Measurements from ENCODE around the gene TNFRSF13B. TPM values are rescaled to one million over a fixed set of nuclear protein-coding genes. Genes with fewer than 3 reads are reported as not detected.

The TNFRSF13B gene
- total and polyA plus RNA-seq, 2 donors (not counting 3 experiments of a cell fraction or from before 2014, with no cell fraction given) = not detected

GRCh38 chr17:16953841-16954240 is 18.1 kb downstream of the TNFRSF13B start:
- no peak overlapping the region for H3K27ac ChIP-seq (ENCODE audit: insufficient read depth, low read depth, low read length)
- DNase-seq (ENCODE audit: low read depth, low spot score) = no peak
- H3K36me3 ChIP-seq (ENCODE audit: control insufficient read depth in 2 of 2, extremely low read depth in 1 of 2, insufficient read depth in 2 of 2, low read length in 2 of 2) = no peaks in the 10 kb centered on the region
- no peaks in the 10 kb centered on the region for H3K79me2 ChIP-seq (ENCODE audit: control insufficient read depth, insufficient read depth, low read length)
- no peaks in the 10 kb centered on the region for H3K4me1 ChIP-seq (ENCODE audit: control insufficient read depth, extremely low read depth, insufficient read depth, low read length)
- TF ChIP-seq POLR2AphosphoS5 (IDR thresholded peaks at IDR 0.05; ENCODE audit: insufficient read depth, low read depth, low read length) (no peak), GATA2 (IDR thresholded peaks at IDR 0.05; ENCODE audit: insufficient read depth, insufficient read length, low read depth, low read length) (no peak), FOS (IDR thresholded peaks at IDR 0.05; ENCODE audit: borderline replicate concordance, insufficient read depth, low read length) (no peak)
- H4K20me1 ChIP-seq (replicated peaks; ENCODE audit: control insufficient read depth, extremely low read depth, insufficient read depth, low read length) = no peaks in the 10 kb centered on the region
- ChIA-PET CTCF (no interaction called here), POLR2A (no interaction called here)
- no TSS peak for BruUV-seq (replicated peaks)
- H2AFZ ChIP-seq (ENCODE audit: low read depth, low read length) = no peak overlapping the region
- H3K27me3 ChIP-seq (ENCODE audit: control insufficient read depth in 2 of 2, insufficient read depth in 2 of 2, low read length in 2 of 2) = peaks cover 0 to 12% of the 10 kb centered on the region in 2 experiments
- FAIRE-seq = no peak
- H3K9me3 ChIP-seq (replicated peaks; ENCODE audit: control insufficient read depth, insufficient read depth, low read length) = no peaks in the 10 kb centered on the region
- no peak overlapping the region for H3K9ac ChIP-seq (replicated peaks; ENCODE audit: extremely low read depth, insufficient read depth, low read length)
- H3K9me1 ChIP-seq (replicated peaks; ENCODE audit: control insufficient read depth, extremely low read depth, insufficient read depth, low read length) = no peaks in the 10 kb centered on the region
- H3K4me3 ChIP-seq (replicated peaks in 1 of 3; ENCODE audit: insufficient read depth in 1 of 3, low read depth in 1 of 3, low read length in 3 of 3) = no peak overlapping the region
- dilution Hi-C loops (cut with MboI; ENCODE audit: extremely low pct_ligation_motif_present, low sequenced_read_pairs) = no loop called here
- H3K4me2 ChIP-seq (ENCODE audit: insufficient read depth, low read length) = no peak overlapping the region
- intact Hi-C loops (cut with micrococcal nuclease) = no loop called here

- Histone ChIP-seq H3K9me3 (replicated peaks; ENCODE audit: control insufficient read depth, insufficient read depth, low read length) (peaks cover 5% of the 10 kb centered on the region), H3K9ac (replicated peaks; ENCODE audit: extremely low read depth, insufficient read depth, low read length) (no peak overlapping the region), H3K4me3 (replicated peaks in 1 of 3; ENCODE audit: insufficient read depth in 1 of 3, low read depth in 1 of 3, low read length in 3 of 3) (no peak overlapping the region), H2AFZ (ENCODE audit: low read depth, low read length) (no peak overlapping the region), H3K27me3 (ENCODE audit: control insufficient read depth in 2 of 2, insufficient read depth in 2 of 2, low read length in 2 of 2) (peaks cover 0 to 9% of the 10 kb centered on the region in 2 experiments), H3K36me3 (ENCODE audit: control insufficient read depth in 2 of 2, extremely low read depth in 1 of 2, insufficient read depth in 2 of 2, low read length in 2 of 2) (no peaks in the 10 kb centered on the region), H3K27ac (ENCODE audit: insufficient read depth, low read depth, low read length) (no peak overlapping the region), H3K79me2 (ENCODE audit: control insufficient read depth, insufficient read depth, low read length) (no peaks in the 10 kb centered on the region), H4K20me1 (replicated peaks; ENCODE audit: control insufficient read depth, extremely low read depth, insufficient read depth, low read length) (no peaks in the 10 kb centered on the region), H3K4me2 (ENCODE audit: insufficient read depth, low read length) (no peak overlapping the region), H3K4me1 (ENCODE audit: control insufficient read depth, extremely low read depth, insufficient read depth, low read length) (no peaks in the 10 kb centered on the region), H3K9me1 (replicated peaks; ENCODE audit: control insufficient read depth, extremely low read depth, insufficient read depth, low read length) (no peaks in the 10 kb centered on the region)
- TF ChIP-seq MAX (IDR thresholded peaks at IDR 0.05; ENCODE audit: insufficient read depth, insufficient read length) (no peak), EZH2 (IDR thresholded peaks at IDR 0.05; ENCODE audit: borderline replicate concordance, low read depth, low read length, severe bottlenecking) (no peak), POLR2A (IDR thresholded peaks at IDR 0.05; ENCODE audit: low read depth, low read length) (no peak)
- ChIA-PET POLR2A (no interaction called here), CTCF (no interaction called here)
- FAIRE-seq (no peak), DNase-seq (ENCODE audit: low read depth, low spot score) (no peak)
- no TSS peak for BruUV-seq (replicated peaks)
- intact Hi-C loops (cut with micrococcal nuclease) (no loop called here), dilution Hi-C loops (cut with MboI; ENCODE audit: extremely low pct_ligation_motif_present, low sequenced_read_pairs) (no loop called here)
Observed at GRCh38 chr17:16953347-16953746, 18.6 kb downstream of the TNFRSF13B start.
